Gastrocnemius medialis (tissue), 4 donors: Measurements from ENCODE around the gene PPP1R2C.

ENCODE experiments used
- POLR2A ChIP-seq, 2 donors: fragments of 450-650 bp; IDR thresholded peaks; one replicate each; pipeline ENCODE4 v1.6.1; 2017; ENCODE audit warnings: antibody characterized with exemption in 2 of 2, mild to moderate bottlenecking in 2 of 2, moderate library complexity in 2 of 2
- TF ChIP-seq, protein P1 (sequence below), 5 experiments: fragments of 450-650 bp in 3 of 5; fragments of 200-600 bp in 2 of 5; sonication (generic) in 2 of 5; IDR thresholded peaks in 4 of 5; conservative IDR thresholded peaks in 1 of 5; 1 replicate in 4 of 5; 2 replicates in 1 of 5; pipeline ENCODE4 v1.5.1; 2016 to 2019; ENCODE audit warnings: antibody characterized with exemption in 5 of 5, mild to moderate bottlenecking in 3 of 5, moderate library complexity in 3 of 5

DNA sequence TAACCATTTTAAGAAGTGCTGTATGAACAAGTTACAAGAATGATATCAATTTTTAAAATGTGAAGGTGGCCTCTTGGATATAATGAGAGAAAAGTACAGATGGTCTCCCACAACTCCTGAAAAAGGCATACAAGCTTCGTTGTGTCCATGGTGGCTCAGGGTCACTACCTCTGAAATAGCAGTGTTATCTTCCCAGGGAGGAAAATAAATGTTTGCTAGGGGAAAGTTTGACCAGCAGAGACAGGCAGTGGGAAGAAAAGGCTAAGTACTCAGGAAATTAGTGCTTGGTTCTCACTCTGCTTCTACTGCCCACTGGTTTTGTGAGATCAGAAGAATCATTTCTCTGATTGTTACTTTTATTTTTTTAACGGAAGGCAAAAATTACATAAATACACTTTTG, 39.4 kb downstream of the PPP1R2C start:
- TF ChIP-seq, protein P1, sequence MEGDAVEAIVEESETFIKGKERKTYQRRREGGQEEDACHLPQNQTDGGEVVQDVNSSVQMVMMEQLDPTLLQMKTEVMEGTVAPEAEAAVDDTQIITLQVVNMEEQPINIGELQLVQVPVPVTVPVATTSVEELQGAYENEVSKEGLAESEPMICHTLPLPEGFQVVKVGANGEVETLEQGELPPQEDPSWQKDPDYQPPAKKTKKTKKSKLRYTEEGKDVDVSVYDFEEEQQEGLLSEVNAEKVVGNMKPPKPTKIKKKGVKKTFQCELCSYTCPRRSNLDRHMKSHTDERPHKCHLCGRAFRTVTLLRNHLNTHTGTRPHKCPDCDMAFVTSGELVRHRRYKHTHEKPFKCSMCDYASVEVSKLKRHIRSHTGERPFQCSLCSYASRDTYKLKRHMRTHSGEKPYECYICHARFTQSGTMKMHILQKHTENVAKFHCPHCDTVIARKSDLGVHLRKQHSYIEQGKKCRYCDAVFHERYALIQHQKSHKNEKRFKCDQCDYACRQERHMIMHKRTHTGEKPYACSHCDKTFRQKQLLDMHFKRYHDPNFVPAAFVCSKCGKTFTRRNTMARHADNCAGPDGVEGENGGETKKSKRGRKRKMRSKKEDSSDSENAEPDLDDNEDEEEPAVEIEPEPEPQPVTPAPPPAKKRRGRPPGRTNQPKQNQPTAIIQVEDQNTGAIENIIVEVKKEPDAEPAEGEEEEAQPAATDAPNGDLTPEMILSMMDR (IDR thresholded peaks at IDR 0.05 in 4 of 5, conservative IDR thresholded peaks at IDR 0.05 in 1 of 5), result no peak
- no peak for TF ChIP-seq POLR2A (IDR thresholded peaks at IDR 0.05)
